OCI-LY1 (cell line): ENCODE measurements around the gene MRPS11.

ENCODE experiments used
- CTCF ChIP-seq: fragments of 200-600 bp; sonication (generic), shearing (Covaris generic); IDR thresholded peaks from 2 replicates; pipeline ENCODE4 v1.5.1; 2017; ENCODE audit warnings: mild to moderate bottlenecking, antibody characterized with exemption, low read length, moderate library complexity, mixed read lengths
- EZH2 ChIP-seq: fragments of 200-600 bp; sonication (generic), shearing (Covaris generic); IDR thresholded peaks from 2 replicates; pipeline ENCODE4 v1.8.0; 2017; ENCODE audit warnings: borderline replicate concordance, mixed run types, mild to moderate bottlenecking, antibody characterized with exemption, low read length, moderate library complexity, mixed read lengths

GRCh38 chr15:88479169-88479568, 11.7 kb downstream of the MRPS11 start:
- TF ChIP-seq EZH2: no peak
- no peak for TF ChIP-seq CTCF
